Body of pancreas (tissue), 4 donors: Measurements from ENCODE around the gene ADCY2.

Experiments used
- CTCF ChIP-seq, 7 experiments: fragments of 450-650 bp in 4 of 7; fragments of 200-600 bp in 3 of 7; sonication (generic) in 3 of 7; IDR thresholded peaks; one replicate each; pipeline ENCODE4 v1.5.1; 2016 to 2019; ENCODE audit warnings: antibody characterized with exemption in 7 of 7
- POLR2A ChIP-seq, 3 donors: fragments of 450-650 bp; IDR thresholded peaks; one replicate each; pipeline ENCODE4 v1.6.1; 2016; ENCODE audit warnings: antibody characterized with exemption in 3 of 3, mild to moderate bottlenecking in 2 of 3

GRCh38 chr5:7657153-7657552 is 261.2 kb downstream of the ADCY2 start:
- TF ChIP-seq CTCF (IDR thresholded peaks at IDR 0.05) (no peak), POLR2A (IDR thresholded peaks at IDR 0.05) (no peak)
